SK-N-MC (cell line): ENCODE measurements around the gene OR1D5.

Experiments used
- EZH2 ChIP-seq: fragments of 200-600 bp; sonication (generic); IDR thresholded peaks from one replicate; pipeline ENCODE4 v1.6.1; 2017; ENCODE audit warnings: antibody characterized with exemption
- FOXP2 ChIP-seq: optimal IDR thresholded peaks from 2 replicates; pipeline ENCODE3; 2011; ENCODE audit warnings: mild to moderate bottlenecking, moderate library complexity; ENCODE audit not compliant: insufficient read depth; ENCODE audit errors: extremely low read length, control extremely low read depth
- POLR2AphosphoS5 ChIP-seq: IDR thresholded peaks from 2 replicates; pipeline ENCODE4 v1.6.1; 2012; ENCODE audit warnings: mild to moderate bottlenecking, low read depth, low read length, borderline replicate concordance

GRCh38 chr17:3033741-3034577 is 29.4 kb downstream of the OR1D5 start:
- no peak for TF ChIP-seq EZH2
- no peak for TF ChIP-seq POLR2AphosphoS5
- TF ChIP-seq FOXP2 = no peak
